ENCODE measurements around the gene MB.

MB gene

GRCh38 chr22:35582218-35582860 is 34.8 kb downstream of the MB start:
- Mint-ChIP-seq H3K9me3 (no peaks in the 10 kb centered on the region), H3K27ac (peak overlapping the region; percentile 10), H3K27me3 (ENCODE audit: low read depth, poor library complexity) (peaks cover 5% of the 10 kb centered on the region), H3K4me1 (peaks cover 14% of the 10 kb centered on the region), H3K36me3 (ENCODE audit: low read depth) (no peaks in the 10 kb centered on the region), H3K4me3 (no peak overlapping the region)
- TF ChIP-seq CTCF (IDR thresholded peaks at IDR 0.05) = no peak
- no peak for DNase-seq

GRCh38 chr22:35581023-35581413 is 36.1 kb downstream of the MB start:
- Mint-ChIP-seq H3K36me3 (ENCODE audit: low read depth) (no peaks in the 10 kb centered on the region), H3K27me3 (ENCODE audit: low read depth, poor library complexity) (peaks cover 5% of the 10 kb centered on the region), H3K9me3 (no peaks in the 10 kb centered on the region), H3K27ac (no peak overlapping the region), H3K4me1 (peaks cover 9% of the 10 kb centered on the region), H3K4me3 (no peak overlapping the region)
- TF ChIP-seq CTCF (IDR thresholded peaks at IDR 0.05) = no peak
- no peak for DNase-seq

DNA sequence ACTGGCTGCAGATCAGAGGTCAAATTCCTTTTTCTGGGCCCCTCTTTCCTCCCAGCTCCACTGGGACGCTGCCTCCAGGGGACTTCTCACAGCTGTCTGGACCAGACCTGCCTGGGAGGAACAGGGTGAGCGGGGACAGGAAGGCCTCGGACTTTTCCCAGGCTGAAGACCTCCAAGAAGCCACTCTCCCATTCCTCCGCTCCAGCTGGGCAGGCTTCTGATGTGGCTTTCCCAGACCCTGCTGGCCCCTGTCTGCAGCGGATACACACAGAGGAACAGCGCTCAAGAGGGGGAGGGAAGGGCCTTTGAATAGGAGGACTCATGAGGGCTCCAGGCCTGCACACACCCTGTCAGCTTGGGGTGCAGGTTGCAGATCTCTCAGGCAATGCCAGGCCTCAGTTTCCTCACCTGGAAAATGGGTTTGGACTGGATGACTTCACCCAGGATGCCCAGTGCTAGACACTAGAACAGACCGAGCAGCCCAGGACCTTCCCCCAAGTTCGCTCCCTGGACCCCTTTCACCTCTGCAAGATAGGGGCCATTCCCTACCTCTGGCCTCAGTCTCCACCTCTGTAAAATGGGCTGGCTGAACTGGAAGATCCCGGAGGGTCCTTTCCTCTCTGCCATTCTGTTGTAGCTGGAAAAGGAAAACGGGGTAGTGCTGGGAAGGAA is 36.6 kb downstream of the MB start:
- Mint-ChIP-seq H3K27ac (no peak overlapping the region), H3K36me3 (ENCODE audit: low read depth) (no peaks in the 10 kb centered on the region), H3K27me3 (ENCODE audit: low read depth, poor library complexity) (peaks cover 5% of the 10 kb centered on the region), H3K4me1 (peaks cover 3% of the 10 kb centered on the region), H3K9me3 (no peaks in the 10 kb centered on the region), H3K4me3 (no peak overlapping the region)
- no peak for DNase-seq
- TF ChIP-seq CTCF (IDR thresholded peaks at IDR 0.05) = no peak

DNA sequence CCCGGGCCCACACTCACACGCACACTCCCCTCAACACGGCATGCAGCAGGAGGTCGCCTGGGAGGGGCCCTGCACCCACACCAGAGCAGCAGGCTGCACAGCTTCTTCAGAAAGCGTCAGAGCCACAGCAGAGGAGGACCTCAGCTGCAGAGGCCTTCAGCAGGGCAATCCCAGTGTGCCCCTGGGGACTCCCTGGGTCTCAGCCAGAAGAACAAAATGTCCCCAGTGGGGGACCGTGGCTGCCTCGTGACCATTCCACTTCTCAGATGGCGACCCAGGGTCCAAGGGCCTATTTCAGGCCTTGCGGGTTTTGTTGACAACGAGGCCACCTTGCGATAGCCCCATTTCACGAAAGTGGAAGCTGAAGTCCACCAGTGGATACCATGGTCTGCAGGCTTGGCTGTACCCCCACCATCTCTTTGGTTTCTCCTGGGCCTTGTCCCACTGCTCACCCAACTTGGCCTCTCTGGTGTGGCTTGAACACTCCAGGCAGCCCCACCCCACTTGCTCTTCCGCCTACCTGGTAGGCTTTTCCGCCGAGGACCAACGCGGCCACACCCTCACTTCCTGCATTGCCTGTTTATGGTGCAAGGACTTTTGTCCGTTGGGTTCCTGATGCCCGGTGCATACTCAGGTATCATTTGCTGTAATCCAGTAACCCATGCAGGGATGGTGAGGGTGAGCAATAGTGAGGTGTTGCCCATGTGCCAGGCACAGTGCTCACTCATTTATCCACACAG is 38.1 kb downstream of the MB start:
- no peak for TF ChIP-seq CTCF (IDR thresholded peaks at IDR 0.05)
- Mint-ChIP-seq H3K4me3 (no peak overlapping the region), H3K36me3 (ENCODE audit: low read depth) (no peaks in the 10 kb centered on the region), H3K9me3 (no peaks in the 10 kb centered on the region), H3K27ac (no peak overlapping the region), H3K4me1 (peaks cover 5% of the 10 kb centered on the region), H3K27me3 (ENCODE audit: low read depth, poor library complexity) (peaks cover 7% of the 10 kb centered on the region)
- no peak for DNase-seq

DNA sequence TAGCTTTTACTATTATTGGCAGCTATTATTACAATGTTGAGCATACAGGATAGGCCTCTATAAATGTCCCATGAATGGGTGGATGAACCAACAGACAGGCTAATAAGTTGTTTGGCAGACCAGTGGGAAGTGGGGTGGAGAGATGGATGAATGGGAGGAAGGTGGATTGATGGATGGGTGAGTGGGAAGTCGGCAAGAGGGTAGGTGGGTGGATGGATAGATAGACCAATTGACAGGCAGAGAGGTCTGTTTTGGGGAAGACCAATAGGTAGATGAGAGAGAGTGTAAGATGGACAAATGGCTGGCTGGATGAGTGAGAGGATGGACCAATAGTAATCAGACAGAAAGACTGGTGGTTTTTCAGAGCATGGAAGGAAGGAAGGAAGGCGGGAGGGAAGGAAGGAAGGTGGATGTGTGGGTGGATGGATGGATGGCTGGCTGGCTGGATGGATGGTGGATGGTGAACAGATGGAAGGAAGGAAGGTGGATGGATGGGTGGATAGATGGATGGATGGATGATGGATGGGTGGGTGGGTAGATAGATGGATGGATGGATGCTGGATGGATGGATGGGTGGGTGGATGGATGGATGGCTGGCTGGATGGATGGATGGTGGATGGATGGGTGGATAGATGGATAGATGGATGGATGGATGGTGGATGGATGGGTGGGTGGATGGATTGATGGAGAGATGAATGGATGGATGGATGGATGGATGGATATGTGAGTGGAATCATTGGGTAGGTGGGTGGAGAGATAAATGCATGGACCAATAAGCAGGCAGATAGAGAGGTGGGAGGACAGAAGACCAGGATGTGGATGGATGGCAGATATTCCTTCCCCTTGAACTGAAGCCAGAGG is 39.1 kb downstream of the MB start:
- Mint-ChIP-seq H3K4me3 (no peak overlapping the region), H3K27me3 (ENCODE audit: low read depth, poor library complexity) (peaks cover 14% of the 10 kb centered on the region), H3K27ac (no peak overlapping the region), H3K36me3 (ENCODE audit: low read depth) (no peaks in the 10 kb centered on the region), H3K4me1 (peaks cover 7% of the 10 kb centered on the region), H3K9me3 (no peaks in the 10 kb centered on the region)
- TF ChIP-seq CTCF (IDR thresholded peaks at IDR 0.05) = no peak
- DNase-seq = no peak
